HepG2 (cell line): ENCODE measurements around the gene LIF. TPM values are rescaled to one million over a fixed set of nuclear protein-coding genes. Genes with fewer than 3 reads are reported as not detected.
A peak's percentile ranks its signal among the peaks of the same experiment; 100 is the strongest.

ENCODE experiments used
- AKNA ChIP-seq: sonication (generic); formaldehyde crosslinking; IDR thresholded peaks from 2 replicates; pipeline ENCODE4 v1.4.0; 2020; ENCODE audit warnings: missing genetic modification reagents, borderline replicate concordance
- ATRX ChIP-seq: sonication (generic); formaldehyde crosslinking; IDR thresholded peaks from 2 replicates; pipeline ENCODE4 v1.4.0; 2020; ENCODE audit warnings: missing genetic modification reagents, borderline replicate concordance
- CCDC6 ChIP-seq: sonication (generic); formaldehyde crosslinking; IDR thresholded peaks from 2 replicates; pipeline ENCODE4 v1.8.1; 2022; ENCODE audit warnings: mild to moderate bottlenecking, missing genetic modification reagents, moderate library complexity
- DMTF1 ChIP-seq: sonication (generic); formaldehyde crosslinking; IDR thresholded peaks from 2 replicates; pipeline ENCODE4 v1.4.0; 2020; ENCODE audit warnings: mild to moderate bottlenecking, missing genetic modification reagents
- KLF9 ChIP-seq: IDR thresholded peaks from 2 replicates; pipeline ENCODE4 v1.6.1; 2016; ENCODE audit warnings: low read depth
- MATR3 ChIP-seq: sonication (generic); formaldehyde crosslinking; IDR thresholded peaks from 2 replicates; pipeline ENCODE4 v1.4.0; 2020; ENCODE audit warnings: missing genetic modification reagents
- MAZ ChIP-seq, 2 experiments: sonication (generic) in 1 of 2; formaldehyde crosslinking in 1 of 2; IDR thresholded peaks; 2 replicates each; pipeline versions ENCODE4 v1.5.0 to v1.6.1; 2012 to 2020; ENCODE audit warnings: low read depth in 2 of 2, mild to moderate bottlenecking in 2 of 2, borderline replicate concordance in 1 of 2, improper control_type of control experiment in 1 of 2, low read length in 1 of 2, missing genetic modification reagents in 1 of 2, moderate library complexity in 1 of 2
- MBNL3 ChIP-seq: fragments of 250-450 bp; sonication (Bioruptor Pico); conservative IDR thresholded peaks from 2 replicates; pipeline ENCODE4 v1.8.0; 2022; ENCODE audit warnings: mild to moderate bottlenecking, inconsistent platforms
- NR2F2 ChIP-seq: IDR thresholded peaks from 2 replicates; pipeline ENCODE4 v1.6.1; 2012; ENCODE audit warnings: low read depth, inconsistent platforms, borderline replicate concordance
- RBM39 ChIP-seq: fragments of 200-400 bp; formaldehyde crosslinking; IDR thresholded peaks from one replicate; pipeline ENCODE4 v1.6.1; 2018; ENCODE audit warnings: antibody characterized with exemption, mild to moderate bottlenecking, low read depth, low read length; ENCODE audit not compliant: poor library complexity, severe bottlenecking
- SMAD3 ChIP-seq: sonication (generic); formaldehyde crosslinking; IDR thresholded peaks from 2 replicates; pipeline ENCODE4 v1.4.0; 2020; ENCODE audit warnings: missing genetic modification reagents
- SMARCC2 ChIP-seq: fragments of 450-650 bp; IDR thresholded peaks from 2 replicates; pipeline ENCODE4 v1.6.1; 2017; ENCODE audit warnings: antibody characterized with exemption, mild to moderate bottlenecking
- ZC3H4 ChIP-seq: sonication (generic); formaldehyde crosslinking; IDR thresholded peaks from 2 replicates; pipeline ENCODE4 v1.4.0; 2020; ENCODE audit warnings: missing genetic modification reagents, borderline replicate concordance
- ZKSCAN5 ChIP-seq: sonication (generic); formaldehyde crosslinking; IDR thresholded peaks from 2 replicates; pipeline ENCODE4 v1.5.1; 2020; ENCODE audit warnings: mild to moderate bottlenecking, missing genetic modification reagents
- ZMYM3 ChIP-seq: sonication (generic); formaldehyde crosslinking; IDR thresholded peaks from 2 replicates; pipeline ENCODE4 v1.5.1; 2020; ENCODE audit warnings: mild to moderate bottlenecking, missing genetic modification reagents
- ZNF264 ChIP-seq: sonication (generic); formaldehyde crosslinking; IDR thresholded peaks from 2 replicates; pipeline ENCODE4 v1.4.0; 2020; ENCODE audit warnings: missing genetic modification reagents
- ZNF496 ChIP-seq: sonication (generic); formaldehyde crosslinking; IDR thresholded peaks from 2 replicates; pipeline ENCODE4 v1.8.1; 2023; ENCODE audit warnings: mild to moderate bottlenecking, moderate library complexity, missing genetic modification reagents; ENCODE audit not compliant: insufficient replicate concordance
- ZNF766 ChIP-seq: sonication (generic); formaldehyde crosslinking; IDR thresholded peaks from 2 replicates; pipeline ENCODE4 v1.5.0; 2020; ENCODE audit warnings: missing genetic modification reagents, borderline replicate concordance
- ZNF777 ChIP-seq: sonication (generic); formaldehyde crosslinking; IDR thresholded peaks from 2 replicates; pipeline ENCODE4 v1.4.0; 2020; ENCODE audit warnings: missing genetic modification reagents
- ZNF816 ChIP-seq: sonication (generic); formaldehyde crosslinking; IDR thresholded peaks from 2 replicates; pipeline ENCODE4 v1.8.0; 2022; ENCODE audit warnings: missing genetic modification reagents, mild to moderate bottlenecking, borderline replicate concordance
- ZNF883 ChIP-seq: sonication (generic); formaldehyde crosslinking; IDR thresholded peaks from 2 replicates; pipeline ENCODE4 v1.5.1; 2020; ENCODE audit warnings: mild to moderate bottlenecking, missing genetic modification reagents; ENCODE audit errors: not compliant biosample characterization
- ZSCAN31 ChIP-seq: sonication (generic); formaldehyde crosslinking; IDR thresholded peaks from 2 replicates; pipeline ENCODE4 v1.5.0; 2020; ENCODE audit warnings: low read depth, mild to moderate bottlenecking, missing genetic modification reagents
- polyA plus RNA-seq, 8 experiments: library from polyadenylated mRNA; depleted of rRNA in 3 of 8; stranded (reverse) in 7 of 8; unstranded in 1 of 8; fragments of >200 nt; fragmentation: Illumina TruSeq in 4 of 8; extraction: Trizol in 4 of 8; gene quantifications; 2 replicates each; pipeline versions ENCODE4 v1.2.1 to v1.2.3, GENCODE V29; 2011 to 2016; ENCODE audit warnings: low read depth in 4 of 8, missing spikeins in 1 of 8, mixed read lengths in 1 of 8; ENCODE audit not compliant: insufficient read depth in 1 of 8
- total RNA-seq, 5 experiments: library from RNA; depleted of rRNA; stranded (reverse); fragments of >200 nt; fragmentation: Illumina TruSeq; extraction: Trizol; gene quantifications; 2 replicates each; pipeline ENCODE4 v1.2.3, GENCODE V29; 2016; ENCODE audit warnings: low read depth in 1 of 5
- TF ChIP-seq, protein P1 (sequence below): sonication (generic); formaldehyde crosslinking; IDR thresholded peaks from 2 replicates; pipeline ENCODE4 v1.8.0; 2022; ENCODE audit warnings: missing genetic modification reagents, low read depth, mild to moderate bottlenecking, borderline replicate concordance

Gene LIF
- total and polyA plus RNA-seq, 2 of the 13 experiments (the other 11 are each of a cell fraction or from before 2014, with no cell fraction given): 3.6 to 8.5 TPM

DNA sequence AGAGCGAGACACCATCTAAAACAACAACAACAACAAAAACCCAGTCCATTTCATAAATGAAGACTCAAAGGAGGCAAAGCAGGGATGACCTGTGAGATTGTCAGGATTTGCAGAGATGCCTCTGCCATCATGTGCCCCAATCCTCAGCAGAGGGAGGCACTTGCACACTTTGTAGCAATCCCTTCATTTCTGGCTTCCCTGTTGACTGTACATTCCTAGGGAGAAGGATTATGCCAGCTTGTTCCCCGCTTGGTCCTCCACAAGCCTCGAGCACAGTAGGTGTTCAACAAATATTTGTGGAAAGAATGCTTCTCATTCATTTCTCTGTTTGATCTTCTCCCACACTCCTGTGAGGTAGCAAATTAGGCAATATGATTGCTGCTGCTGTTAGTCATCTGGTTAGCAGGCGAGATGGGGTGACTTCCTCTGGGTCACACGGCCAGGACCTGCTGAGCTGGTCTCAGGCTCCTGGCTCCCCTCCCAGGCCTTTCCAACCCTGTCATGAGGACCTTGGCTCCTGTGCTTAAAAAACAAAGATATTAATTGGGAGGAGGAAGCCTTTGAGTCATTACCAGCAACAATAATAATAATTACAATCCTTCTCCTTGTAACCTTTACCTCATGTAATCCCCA lies 34.1 kb downstream of the LIF start (continued):
- TF ChIP-seq, protein P1, sequence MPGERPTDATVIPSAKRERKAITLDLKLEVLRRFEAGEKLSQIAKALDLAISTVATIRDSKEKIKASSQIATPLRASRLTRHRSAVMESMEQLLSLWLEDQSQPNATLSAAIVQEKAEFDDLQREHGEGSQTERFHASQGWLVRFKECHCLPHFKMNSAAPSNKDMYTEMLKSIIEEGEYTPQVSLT (CRISPR knock-in tag): no peak
- TF ChIP-seq ZC3H4 (CRISPR knock-in tag) (no peak), MAZ (IDR thresholded peaks at IDR 0.05; ENCODE audit: borderline replicate concordance, low read depth, low read length) (no peak), MAZ (CRISPR knock-in tag; IDR thresholded peaks at IDR 0.05; ENCODE audit: low read depth) (no peak), CCDC6 (peak; percentile 75; the same call in 1 of the 2 replicates), ZNF816 (no peak), SMARCC2 (no peak), ZNF264 (CRISPR knock-in tag) (peak; percentile 50; the same call in 1 of the 2 replicates), ZNF883 (CRISPR knock-in tag) (no peak), SMAD3 (peak; percentile 76; the same call in 1 of the 2 replicates), ZKSCAN5 (no peak), AKNA (CRISPR knock-in tag) (no peak), ZNF766 (CRISPR knock-in tag) (no peak), DMTF1 (CRISPR knock-in tag) (no peak), NR2F2 (peak; percentile 64; the same call in 1 of the 2 replicates), ZNF496 (CRISPR knock-in tag) (no peak), ZMYM3 (peak; percentile 72), ZSCAN31 (CRISPR knock-in tag) (no peak), MATR3 (CRISPR knock-in tag) (no peak), MBNL3 (CRISPR knock-in tag) (no peak), RBM39 (no peak), ATRX (CRISPR knock-in tag) (no peak), ZNF777 (CRISPR knock-in tag) (no peak), KLF9 (CRISPR knock-in tag) (no peak; the same call in 1 of the 2 replicates)
